K562 (cell line): ENCODE measurements around the gene SPEG. TPM values are rescaled to one million over a fixed set of nuclear protein-coding genes. Genes with fewer than 3 reads are reported as not detected.

Experiments used
- CUX1 ChIP-seq: fragments of 200-800 bp; sonication (Bioruptor generic); IDR thresholded peaks from 2 replicates; pipeline ENCODE4 v1.6.1; 2016; ENCODE audit warnings: missing genetic modification characterization, missing compliant biosample characterization
- E2F8 ChIP-seq: fragments of 450-650 bp; IDR thresholded peaks from 2 replicates; pipeline ENCODE4 v1.7.1; 2018; ENCODE audit warnings: mild to moderate bottlenecking, low read depth; ENCODE audit not compliant: partially characterized antibody
- FOXP4 ChIP-seq: sonication (generic); formaldehyde crosslinking; IDR thresholded peaks from 2 replicates; pipeline ENCODE4 v1.8.0; 2022; ENCODE audit warnings: mild to moderate bottlenecking, missing genetic modification reagents, borderline replicate concordance
- KDM1A ChIP-seq, 2 experiments: fragments of 450-650 bp; IDR thresholded peaks; 2 replicates each; pipeline ENCODE4 v1.6.1; 2016; ENCODE audit warnings: mild to moderate bottlenecking in 2 of 2
- NFRKB ChIP-seq: fragments of 450-650 bp; IDR thresholded peaks from 2 replicates; pipeline ENCODE4 v1.6.1; 2016; ENCODE audit warnings: low read depth
- NR0B1 ChIP-seq: fragments of 450-650 bp; IDR thresholded peaks from one replicate; pipeline ENCODE4 v1.6.1; 2018; ENCODE audit warnings: mild to moderate bottlenecking, moderate library complexity; ENCODE audit not compliant: partially characterized antibody
- NRF1 ChIP-seq, 2 experiments: fragments of 450-650 bp; IDR thresholded peaks in 1 of 2; conservative IDR thresholded peaks in 1 of 2; 2 replicates each; pipeline ENCODE4 v1.6.1; 2014; ENCODE audit warnings: mild to moderate bottlenecking in 2 of 2
- RUNX1 ChIP-seq: sonication (generic); IDR thresholded peaks from 2 replicates; pipeline ENCODE4 v1.6.1; 2016; ENCODE audit warnings: antibody characterized with exemption, low read depth
- SMARCE1 ChIP-seq: fragments of 450-650 bp; IDR thresholded peaks from 2 replicates; pipeline ENCODE4 v1.7.1; 2016; ENCODE audit warnings: mild to moderate bottlenecking
- STAT5A ChIP-seq: IDR thresholded peaks from 2 replicates; pipeline ENCODE4 v1.6.1; 2012; ENCODE audit warnings: low read length, inconsistent platforms, borderline replicate concordance
- THAP12 ChIP-seq: fragments of 250-450 bp; sonication (Bioruptor Pico); IDR thresholded peaks from 2 replicates; pipeline ENCODE4 v1.9.0; 2021; ENCODE audit warnings: mild to moderate bottlenecking, inconsistent platforms
- ZBED1 ChIP-seq: IDR thresholded peaks from 2 replicates; pipeline ENCODE4 v1.6.1; 2014
- ZNF274 ChIP-seq: IDR thresholded peaks from 2 replicates; pipeline ENCODE4 v1.6.1; 2011; ENCODE audit warnings: low read depth, mild to moderate bottlenecking, low read length, moderate library complexity, borderline replicate concordance
- polyA plus RNA-seq, 8 experiments: library from polyadenylated mRNA; depleted of rRNA in 4 of 8; stranded (reverse) in 5 of 8; unstranded in 3 of 8; fragments of >200 nt; fragmentation: Nextera tagmentation in 2 of 8; fragmentation: Illumina TruSeq in 1 of 8; extraction: Ambion mirVana in 2 of 8; extraction: Trizol in 1 of 8; gene quantifications; 2 replicates each; pipeline versions ENCODE4 v1.2.1 to v1.2.3, GENCODE V29; 2011 to 2014; ENCODE audit warnings: inconsistent platforms in 1 of 8, missing spikeins in 1 of 8
- total RNA-seq, 7 experiments: library from RNA; depleted of rRNA in 6 of 7; stranded (reverse); fragments of >200 nt in 6 of 7; fragmentation: Illumina TruSeq in 2 of 7; extraction: Trizol in 2 of 7; gene quantifications; 2 replicates each; pipeline versions ENCODE4 v1.2.1 to v1.2.3, GENCODE V29; 2011 to 2021; ENCODE audit warnings: low replicate concordance in 1 of 7

SPEG gene
- total and polyA plus RNA-seq, 9 of the 15 experiments (the other 6 are each of a cell fraction or from before 2014, with no cell fraction given), result 0.49 to 8.7 (median 3.0) TPM

- TF ChIP-seq CUX1 (no peak), NRF1 (conservative IDR thresholded peaks at IDR 0.05 in 1 of 2, IDR thresholded peaks at IDR 0.05 in 1 of 2) (no peak), STAT5A (peak; percentile 69; the same call in 1 of the 2 replicates), ZBED1 (no peak), SMARCE1 (peak; percentile 93), NFRKB (no peak), E2F8 (no peak), NR0B1 (no peak), FOXP4 (CRISPR knock-in tag) (no peak), THAP12 (CRISPR knock-in tag) (no peak), ZNF274 (no peak), KDM1A (IDR thresholded peaks at IDR 0.05) (peak; percentile 83 to 91), RUNX1 (no peak)
Observed at GRCh38 chr2:219525533-219526232, 91.0 kb downstream of the SPEG start (continued).
